ENCODE data around the gene ANKLE2.
A peak's percentile ranks its signal among the peaks of the same experiment; 100 is the strongest.
"Not testable (repeated sequence)": the region's sequence is repeated elsewhere in the genome, so short reads cannot be mapped to it uniquely, and the experiment has no call there.

Gene ANKLE2

GRCh38 chr12:132718644-132719043, 43.0 kb downstream of the ANKLE2 start:
- DNase-seq = no peak

- no peak for DNase-seq
Observed at GRCh38 chr12:132717531-132718387, 43.9 kb downstream of the ANKLE2 start.

GRCh38 chr12:132717011-132717410, 44.6 kb downstream of the ANKLE2 start:
- DNase-seq = no peak

- no peak for DNase-seq
Observed at GRCh38 chr12:132716356-132716755, 45.3 kb downstream of the ANKLE2 start.

GRCh38 chr12:132715874-132716273, 45.8 kb downstream of the ANKLE2 start:
- no peak for DNase-seq

GRCh38 chr12:132713123-132713522, 48.5 kb downstream of the ANKLE2 start:
- no peak for DNase-seq

GRCh38 chr12:132711080-132711843, 50.4 kb downstream of the ANKLE2 start:
- peak; percentile 23 for DNase-seq

- peak; percentile 93 for DNase-seq
Observed at GRCh38 chr12:132710405-132711079, 51.1 kb downstream of the ANKLE2 start, which contains the start of gene PGAM5. PGAM5 (plus strand) TSS chr12:132710842; CDS start chr12:132710877, 35 bp downstream.

GRCh38 chr12:132710043-132710404, 51.6 kb downstream of the ANKLE2 start:
- no peak for DNase-seq

GRCh38 chr12:132708150-132708549, 53.5 kb downstream of the ANKLE2 start:
- DNase-seq = no peak

GRCh38 chr12:132707241-132707640, 54.4 kb downstream of the ANKLE2 start:
- DNase-seq = no peak

GRCh38 chr12:132703641-132704040, 58.0 kb downstream of the ANKLE2 start:
- no peak for DNase-seq

GRCh38 chr12:132702640-132703039, 59.0 kb downstream of the ANKLE2 start:
- no peak for DNase-seq

GRCh38 chr12:132700212-132700822, 61.3 kb downstream of the ANKLE2 start:
- no peak for DNase-seq

- DNase-seq = no peak
Observed at GRCh38 chr12:132698341-132698740, 63.3 kb downstream of the ANKLE2 start.

GRCh38 chr12:132695431-132695830, 66.2 kb downstream of the ANKLE2 start:
- no peak for DNase-seq

GRCh38 chr12:132694888-132695287, 66.7 kb downstream of the ANKLE2 start:
- DNase-seq = not testable (repeated sequence)

GRCh38 chr12:132692030-132692429, 69.6 kb downstream of the ANKLE2 start:
- not testable (repeated sequence) for DNase-seq

GRCh38 chr12:132690112-132690511, 71.5 kb downstream of the ANKLE2 start:
- no peak for DNase-seq

- no peak for DNase-seq
Observed at GRCh38 chr12:132689227-132689626, 72.4 kb downstream of the ANKLE2 start.

- DNase-seq = peak; percentile 97
Observed at GRCh38 chr12:132687211-132688164, 74.1 kb downstream of the ANKLE2 start, which contains the start of the genes POLE and PXMP2. POLE (minus strand) TSS chr12:132687342; CDS start chr12:132687315, 27 bp downstream. PXMP2 (plus strand) TSS chr12:132687587; CDS start chr12:132687671, 84 bp downstream.
